Umbilical cord (tissue), 2 donors: ENCODE measurements around the gene PYDC2. TPM values are rescaled to one million over a fixed set of nuclear protein-coding genes. Genes with fewer than 3 reads are reported as not detected.

Source experiments
- DNase-seq: peaks from one replicate; pipeline ENCODE4 v3.0.0-alpha.2; 2015; ENCODE audit warnings: low spot score
- total RNA-seq: library from RNA; depleted of rRNA; stranded (reverse); fragments of >200 nt; gene quantifications from one replicate; pipeline ENCODE4 v1.2.3, GENCODE V29; 2014; ENCODE audit warnings: low replicate concordance; ENCODE audit not compliant: insufficient read depth

Gene PYDC2
- not detected for total RNA-seq

DNA sequence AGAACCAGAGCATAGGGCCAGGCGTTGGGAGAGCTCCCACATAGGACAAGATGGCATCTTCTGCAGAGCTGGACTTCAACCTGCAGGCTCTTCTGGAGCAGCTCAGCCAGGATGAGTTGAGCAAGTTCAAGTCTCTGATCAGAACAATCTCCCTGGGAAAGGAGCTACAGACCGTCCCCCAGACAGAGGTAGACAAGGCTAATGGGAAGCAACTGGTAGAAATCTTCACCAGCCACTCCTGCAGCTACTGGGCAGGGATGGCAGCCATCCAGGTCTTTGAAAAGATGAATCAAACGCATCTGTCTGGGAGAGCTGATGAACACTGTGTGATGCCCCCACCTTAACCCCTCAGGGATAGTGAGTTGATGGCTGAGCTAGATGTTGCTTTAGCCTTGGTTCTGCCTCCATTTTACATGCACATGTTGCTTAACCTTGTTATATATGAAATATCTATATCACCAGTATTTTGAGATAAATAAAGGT is at the start of gene PYDC2:
Gene PYDC2 (plus strand): TSS at position 51 of the 483 bp plus-strand sequence. CDS start 0 bp downstream, at position 51.
- DNase-seq = no peak

DNA sequence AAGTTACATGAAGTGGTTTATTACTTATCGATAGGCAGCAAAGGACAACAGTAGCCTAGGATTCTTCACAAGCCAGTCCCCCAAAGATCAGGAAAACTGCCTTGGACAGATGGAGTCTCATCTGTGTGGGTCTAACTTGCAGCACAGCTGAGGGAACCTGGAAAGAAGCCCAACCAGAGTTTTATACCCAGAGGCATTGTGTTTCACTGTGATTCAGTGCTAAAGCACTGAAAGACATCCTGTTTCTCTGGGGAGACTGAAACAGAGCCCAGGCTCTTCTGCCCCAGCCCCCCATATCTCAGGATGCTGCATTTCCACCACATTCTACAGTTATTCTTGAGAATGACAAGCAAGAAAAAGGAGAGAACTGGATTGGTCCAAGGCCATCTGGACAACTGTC is 48.2 kb upstream of the PYDC2 start:
- no peak for DNase-seq

DNA sequence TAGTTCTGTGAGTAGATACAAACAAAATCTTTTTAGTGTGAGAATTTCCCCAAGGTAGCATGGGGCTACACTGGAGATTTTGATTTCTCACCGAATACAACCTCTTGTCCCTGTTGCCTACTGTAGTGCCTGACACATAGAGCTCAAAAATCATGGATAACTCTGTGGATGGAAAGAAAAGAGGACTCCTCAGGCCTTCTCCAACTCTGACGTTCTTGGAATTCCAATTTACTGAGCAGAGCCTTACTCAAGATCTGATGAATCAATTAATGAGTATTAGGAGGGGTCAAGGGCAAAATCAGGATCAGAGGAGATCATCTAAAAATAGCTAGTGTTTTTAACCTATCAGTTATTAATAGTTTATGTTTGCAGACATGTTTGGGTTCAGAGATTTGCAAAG is 46.7 kb upstream of the PYDC2 start:
- no peak for DNase-seq

DNA sequence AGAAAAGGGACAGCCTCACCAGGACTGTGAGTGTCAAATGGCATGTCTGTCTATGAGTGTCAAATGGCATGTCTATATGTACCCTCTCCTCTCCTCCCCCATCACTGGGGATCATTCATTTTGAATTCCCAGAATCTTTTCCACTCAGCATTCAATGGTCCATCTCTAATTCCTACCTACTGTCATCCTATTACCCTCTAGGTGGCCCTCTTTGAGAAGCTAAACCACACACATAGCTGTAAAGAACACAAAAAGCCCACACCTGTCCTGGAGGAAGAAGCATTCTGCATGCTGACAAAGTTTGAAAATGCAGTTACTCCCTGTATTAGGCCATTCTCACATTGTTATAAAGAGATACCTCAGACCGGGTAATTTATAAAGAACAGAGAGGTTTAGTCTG is 46.2 kb upstream of the PYDC2 start:
- no peak for DNase-seq

DNA sequence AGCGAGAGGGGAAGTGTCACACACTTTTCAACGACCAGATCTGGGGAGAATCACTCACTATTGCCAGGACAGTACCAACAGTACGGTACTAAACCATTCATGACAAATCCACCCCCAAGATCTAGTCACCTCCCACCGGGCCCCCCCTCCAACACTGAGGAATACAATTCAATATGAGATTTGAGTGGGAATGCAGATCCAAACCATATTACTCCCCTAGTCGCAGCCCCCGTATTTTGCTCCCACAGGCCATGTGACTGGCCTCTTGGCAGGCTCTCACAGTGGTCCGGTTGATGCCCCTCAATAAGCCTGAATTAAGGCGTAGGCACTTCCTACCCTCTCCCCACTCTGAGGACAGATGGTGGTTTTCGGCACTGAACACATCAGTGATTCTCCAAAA is 45.4 kb upstream of the PYDC2 start:
- no peak for DNase-seq

DNA sequence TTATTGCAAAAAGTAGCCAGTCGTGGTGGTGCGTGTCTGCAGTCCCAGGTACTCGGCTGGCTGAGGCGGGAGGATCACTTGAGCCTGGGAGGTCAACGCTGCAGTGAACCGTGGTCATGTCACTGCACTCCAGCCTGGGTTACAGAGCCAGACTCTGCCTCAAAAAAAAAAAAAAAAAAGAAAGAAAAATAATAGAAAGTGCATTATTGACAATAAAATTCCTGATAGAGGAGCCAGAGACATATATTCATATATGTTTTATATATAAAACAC is 43.6 kb upstream of the PYDC2 start:
- no peak for DNase-seq

DNA sequence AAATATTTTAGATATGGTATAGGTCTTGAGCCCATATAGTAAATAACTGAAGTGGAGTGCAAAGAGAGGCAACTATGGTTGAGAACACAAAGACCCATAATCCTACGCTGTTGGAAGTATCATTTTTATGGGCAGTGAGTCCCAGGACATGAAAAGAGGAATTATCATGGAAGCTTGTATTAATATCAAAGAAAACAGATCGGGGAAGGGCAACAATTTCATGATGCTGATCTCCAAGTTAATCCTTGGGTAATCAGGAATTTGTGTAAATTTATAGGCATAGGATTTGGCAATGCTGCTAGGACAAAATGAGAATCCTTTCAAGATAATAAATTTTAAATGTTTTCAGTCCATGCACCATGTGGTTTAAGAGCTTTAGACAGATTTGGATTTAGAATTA is 40.2 kb upstream of the PYDC2 start:
- DNase-seq = peak; percentile 91

DNA sequence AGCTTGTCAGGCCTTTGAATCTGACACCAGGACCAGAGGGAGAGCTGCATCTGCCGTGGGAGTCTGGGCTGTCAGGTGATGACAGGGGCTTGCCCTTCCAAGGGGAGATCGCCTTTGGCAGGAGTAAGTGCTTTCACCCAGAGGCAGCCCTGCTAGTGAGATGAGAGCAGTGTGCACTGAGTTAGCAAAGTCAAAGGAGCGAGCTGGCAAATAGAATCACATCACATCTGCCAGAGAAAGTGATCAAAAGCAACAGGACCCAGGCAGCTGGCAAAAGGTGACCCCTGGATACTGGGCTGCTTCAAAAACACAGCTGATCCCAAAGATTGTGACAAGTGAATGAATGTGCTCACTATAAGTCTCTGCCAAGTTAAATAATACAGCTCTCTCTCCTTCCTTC is 36.1 kb upstream of the PYDC2 start:
- DNase-seq = no peak

DNA sequence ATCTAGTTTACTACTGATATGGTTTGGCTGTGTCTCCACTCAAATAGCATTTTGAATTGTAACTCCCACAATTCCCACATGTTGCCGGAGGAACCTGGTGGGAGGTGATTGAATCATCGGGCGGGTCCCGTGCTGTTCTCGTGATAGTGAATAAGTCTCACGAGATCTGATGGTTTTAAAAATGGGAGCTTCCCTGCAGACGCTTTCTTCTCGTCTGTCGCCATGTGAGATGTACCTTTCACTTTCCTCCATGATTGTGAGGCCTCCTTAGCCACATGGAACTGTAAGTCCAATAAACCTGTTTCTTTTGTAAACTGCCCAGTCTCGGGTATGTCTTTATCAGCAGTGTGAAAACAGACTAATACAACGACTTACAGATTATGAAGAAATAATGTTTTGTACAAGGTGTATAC is 35.6 kb upstream of the PYDC2 start:
- DNase-seq = no peak

DNA sequence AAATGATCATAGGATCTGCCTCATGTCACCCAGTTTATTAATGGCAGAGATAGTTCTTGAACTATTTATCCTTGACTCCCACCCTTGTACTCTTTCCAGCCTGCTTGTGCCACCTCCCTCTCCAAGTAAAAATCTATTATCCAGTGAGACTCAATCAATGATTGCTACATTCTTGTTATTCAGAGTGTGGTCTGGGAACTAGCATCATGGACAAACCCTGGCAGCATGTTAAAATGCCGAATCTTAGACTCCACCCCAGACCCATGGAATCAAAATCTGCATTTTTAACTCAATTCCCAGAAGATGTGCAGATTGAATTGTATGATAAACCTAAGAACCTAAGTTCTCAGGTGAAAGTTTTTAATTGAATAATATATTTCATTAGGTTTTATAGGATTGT is 34.7 kb upstream of the PYDC2 start:
- no peak for DNase-seq

DNA sequence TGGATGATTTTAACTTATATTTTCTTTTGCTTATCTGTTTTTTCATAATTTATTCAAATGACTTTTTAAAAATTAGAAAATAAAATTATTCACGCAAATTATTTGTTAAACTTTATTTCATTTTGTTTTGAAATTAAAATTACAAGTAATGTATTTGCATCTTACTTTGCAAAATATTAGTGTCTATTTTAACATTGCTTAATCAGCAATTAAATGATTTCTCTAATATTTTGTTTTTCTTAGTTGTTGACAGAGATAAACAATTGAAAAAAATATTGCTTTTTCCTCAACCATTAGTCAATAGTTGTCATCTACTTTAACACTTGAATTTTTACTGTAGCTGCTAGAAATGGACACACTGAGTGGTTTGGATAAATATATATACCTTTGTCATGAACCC is 32.8 kb upstream of the PYDC2 start:
- no peak for DNase-seq

DNA sequence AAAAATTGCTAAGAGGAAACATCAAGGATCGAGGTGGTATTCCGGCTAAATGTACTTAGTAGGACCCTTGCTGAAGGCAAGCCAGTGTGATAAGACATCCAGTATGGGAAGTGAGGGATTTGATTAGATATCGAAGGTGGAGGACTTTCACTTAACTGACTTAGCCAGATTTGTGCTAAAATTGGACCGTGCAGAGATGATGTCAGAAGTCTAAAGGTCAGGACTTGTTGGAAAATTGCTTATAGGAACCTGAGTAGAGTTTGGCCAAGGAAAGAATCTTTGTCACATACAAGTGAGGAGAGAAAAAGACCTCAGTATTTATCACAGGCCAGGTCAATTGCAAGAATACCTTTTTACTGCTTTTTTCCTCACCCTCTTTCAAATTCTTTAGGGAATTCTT is 30.9 kb upstream of the PYDC2 start:
- no peak for DNase-seq

DNA sequence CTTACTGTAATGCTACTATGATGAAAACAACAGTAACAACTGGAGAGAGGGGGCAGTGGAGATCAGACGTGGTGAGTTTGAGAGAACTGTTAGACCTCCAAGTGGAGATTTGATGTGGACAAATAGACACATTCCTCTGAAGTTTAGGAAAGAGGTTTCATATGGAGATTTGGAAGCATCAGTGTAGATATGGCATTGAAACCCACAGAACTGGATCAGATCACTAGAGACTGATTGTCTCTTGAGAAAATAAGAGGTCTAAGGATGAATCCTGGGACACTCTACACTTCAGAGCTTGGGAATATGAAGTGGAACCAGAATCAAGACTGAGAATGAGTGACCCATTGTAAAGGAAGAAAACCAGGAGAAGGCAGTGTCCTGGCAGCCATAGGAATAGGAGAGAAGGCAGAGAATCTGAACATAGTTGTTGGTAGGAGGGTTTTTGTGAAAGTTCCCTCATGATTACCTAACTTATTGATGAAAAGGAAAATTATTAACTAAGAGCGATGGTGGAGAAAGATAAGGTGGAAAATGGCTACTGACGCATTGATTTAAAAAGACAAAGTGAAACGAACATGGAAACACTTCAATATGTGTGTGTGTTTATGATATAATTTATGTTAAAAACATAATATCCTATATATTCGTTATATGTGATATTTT is 29.7 kb upstream of the PYDC2 start:
- DNase-seq = no peak

DNA sequence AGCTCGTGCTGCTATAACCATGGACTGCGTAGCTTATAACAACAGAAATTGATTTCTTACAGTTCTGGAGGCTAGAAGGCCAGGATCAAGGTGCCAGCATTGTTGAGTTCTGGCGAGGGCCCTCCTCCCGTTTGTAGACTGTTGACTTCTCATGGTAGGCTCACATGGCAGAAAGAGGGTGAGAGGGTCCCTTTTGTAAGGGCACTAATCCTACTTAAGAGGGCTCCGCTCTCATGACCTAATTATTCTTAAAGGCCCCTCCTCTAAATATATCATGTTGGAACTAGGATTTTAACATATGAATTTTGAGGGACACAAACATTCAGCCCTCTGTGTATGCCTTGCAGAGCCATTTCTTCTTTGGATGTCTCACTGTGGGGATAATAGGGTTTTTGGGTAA is 28.8 kb upstream of the PYDC2 start:
- no peak for DNase-seq

DNA sequence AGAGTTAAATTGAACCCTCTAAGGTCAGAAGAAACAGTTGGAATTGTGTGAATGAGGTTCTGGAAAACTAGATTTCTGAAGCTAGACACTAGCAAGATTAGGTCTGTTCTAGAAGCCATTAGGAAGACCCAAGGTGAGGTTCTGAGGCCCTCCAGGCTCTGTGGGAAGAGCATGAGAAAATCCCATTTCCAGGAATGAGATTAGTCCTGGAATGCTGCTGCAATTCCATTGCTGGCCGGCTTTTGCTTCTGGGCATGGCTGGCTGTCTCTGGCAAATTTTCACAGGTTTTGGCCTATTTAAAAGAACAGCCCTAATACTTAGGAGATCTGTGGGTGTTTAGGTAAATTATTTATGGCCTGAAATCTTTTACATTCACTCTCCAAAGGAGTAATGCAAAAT is 26.9 kb upstream of the PYDC2 start:
- DNase-seq = no peak

DNA sequence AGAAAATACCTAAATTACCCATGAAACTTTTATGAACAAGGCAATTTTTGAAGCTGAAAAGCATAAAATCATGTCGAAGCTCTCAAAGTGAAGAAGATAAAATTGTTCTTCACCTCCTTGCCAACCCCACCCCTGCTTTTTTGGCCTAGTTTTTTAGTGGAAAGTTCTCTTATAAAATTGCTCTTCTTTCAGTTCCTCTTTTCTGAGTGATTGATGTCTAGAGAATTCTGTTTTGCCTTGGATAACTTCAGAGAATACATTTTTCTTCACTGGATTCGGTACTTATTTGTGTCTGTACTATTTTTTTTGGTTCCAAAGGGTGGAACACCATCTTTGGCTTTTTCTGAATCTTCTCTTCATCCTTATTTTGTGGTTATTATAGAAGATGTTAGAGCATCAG is 25.0 kb upstream of the PYDC2 start:
- no peak for DNase-seq

DNA sequence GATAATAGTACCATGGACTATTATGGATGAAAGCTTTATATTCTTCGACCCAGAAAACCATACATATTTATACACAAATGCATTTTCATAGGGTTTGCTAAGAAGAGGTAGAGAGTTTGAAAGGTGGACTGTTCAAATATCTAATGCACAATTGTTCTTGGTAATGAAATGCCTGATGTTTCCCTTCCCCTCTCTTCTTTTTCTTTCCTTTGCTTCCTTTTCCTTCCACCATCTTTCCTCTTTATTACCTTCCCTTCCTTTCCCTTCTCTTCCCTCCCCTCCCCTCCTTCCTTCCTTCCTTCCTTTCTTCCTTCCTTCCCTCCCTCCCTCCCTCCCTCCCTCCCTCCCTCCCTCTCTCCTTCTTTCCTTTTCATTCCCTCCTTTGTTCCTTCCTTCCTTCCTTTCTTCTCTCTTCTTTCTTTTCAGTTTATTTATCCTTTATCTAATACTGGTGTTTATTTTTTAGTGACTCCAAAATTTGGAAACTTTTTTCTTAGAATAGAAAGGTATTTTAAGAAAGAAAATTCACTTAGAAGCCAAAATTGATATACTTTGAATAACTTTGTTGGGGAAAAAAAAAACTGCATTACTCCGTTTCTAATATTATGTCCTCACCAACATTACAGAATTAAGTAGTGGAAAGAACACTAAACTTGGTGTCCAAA is 22.7 kb upstream of the PYDC2 start:
- no peak for DNase-seq

DNA sequence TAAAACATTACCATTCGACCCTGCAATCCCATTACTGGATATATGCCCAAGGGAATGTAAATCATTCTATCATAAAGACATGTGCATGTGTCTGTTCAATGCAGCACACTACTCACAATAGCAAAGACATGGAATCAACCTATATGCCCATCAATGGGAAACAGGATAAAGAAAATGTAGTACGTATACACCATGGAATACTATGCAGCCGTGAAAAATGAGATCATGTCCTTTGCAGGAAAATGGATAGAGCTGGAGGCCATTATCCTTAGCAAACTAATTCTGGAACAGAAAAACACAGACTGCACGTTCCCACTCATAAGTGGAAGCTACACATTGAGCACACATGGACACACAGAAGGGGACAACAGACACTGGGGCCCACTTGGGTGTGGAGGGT is 20.4 kb upstream of the PYDC2 start:
- no peak for DNase-seq

DNA sequence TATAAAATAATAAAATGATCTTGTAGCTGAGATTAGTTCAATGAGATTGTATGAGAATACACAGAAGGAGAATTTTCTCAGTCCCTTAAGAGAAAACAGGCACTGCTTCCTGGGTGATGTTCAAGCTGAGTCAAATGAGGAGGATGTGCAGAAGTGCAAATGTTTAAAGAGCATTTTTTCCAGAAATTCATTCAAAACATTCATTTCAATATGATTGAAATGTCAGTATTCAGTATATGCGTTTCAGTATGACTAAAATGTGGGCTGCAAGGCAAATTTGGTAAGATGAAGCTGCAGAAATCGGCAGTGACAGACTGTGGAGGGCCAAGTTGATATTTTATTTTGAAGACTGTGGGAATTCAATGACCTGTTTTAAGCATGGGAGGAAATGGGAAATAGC is 19.3 kb upstream of the PYDC2 start:
- no peak for DNase-seq

DNA sequence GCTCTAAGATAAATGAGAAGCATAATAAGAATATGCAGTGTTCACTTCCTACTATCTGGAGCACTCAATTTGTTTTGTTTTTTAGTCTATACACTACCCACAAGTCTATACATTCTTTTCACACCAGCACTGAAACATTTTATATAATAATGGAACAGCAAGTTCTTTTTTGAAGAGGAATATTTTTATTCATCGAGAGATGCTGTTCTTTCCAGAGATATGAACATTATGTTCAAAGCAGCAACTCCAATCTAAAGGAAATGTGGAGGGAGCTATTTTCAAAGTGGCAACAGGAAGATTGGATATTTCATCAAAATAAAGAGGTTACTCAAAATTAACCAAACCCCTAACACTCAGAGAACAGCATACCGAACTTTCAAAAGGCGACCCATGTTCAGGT is 16.4 kb upstream of the PYDC2 start:
- DNase-seq = no peak

DNA sequence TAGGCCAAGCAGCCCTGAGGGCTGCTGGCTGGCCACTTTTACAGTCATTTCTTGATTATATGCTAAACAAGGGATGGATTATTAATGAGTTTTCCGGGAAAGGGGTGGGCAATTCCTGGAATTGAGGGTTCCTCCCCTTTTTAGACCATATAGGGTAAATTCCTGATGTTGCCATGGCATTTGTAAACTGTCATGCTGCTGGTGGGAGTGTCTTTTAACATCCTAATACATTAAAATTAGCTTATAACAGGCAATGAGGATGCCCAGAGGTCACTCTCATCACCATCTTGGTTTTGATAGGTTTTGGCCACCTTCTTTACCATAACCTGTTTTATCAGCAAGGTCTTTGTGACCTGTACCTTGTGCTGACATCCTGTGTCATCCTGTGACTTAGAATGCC is 11.7 kb upstream of the PYDC2 start:
- DNase-seq = no peak

DNA sequence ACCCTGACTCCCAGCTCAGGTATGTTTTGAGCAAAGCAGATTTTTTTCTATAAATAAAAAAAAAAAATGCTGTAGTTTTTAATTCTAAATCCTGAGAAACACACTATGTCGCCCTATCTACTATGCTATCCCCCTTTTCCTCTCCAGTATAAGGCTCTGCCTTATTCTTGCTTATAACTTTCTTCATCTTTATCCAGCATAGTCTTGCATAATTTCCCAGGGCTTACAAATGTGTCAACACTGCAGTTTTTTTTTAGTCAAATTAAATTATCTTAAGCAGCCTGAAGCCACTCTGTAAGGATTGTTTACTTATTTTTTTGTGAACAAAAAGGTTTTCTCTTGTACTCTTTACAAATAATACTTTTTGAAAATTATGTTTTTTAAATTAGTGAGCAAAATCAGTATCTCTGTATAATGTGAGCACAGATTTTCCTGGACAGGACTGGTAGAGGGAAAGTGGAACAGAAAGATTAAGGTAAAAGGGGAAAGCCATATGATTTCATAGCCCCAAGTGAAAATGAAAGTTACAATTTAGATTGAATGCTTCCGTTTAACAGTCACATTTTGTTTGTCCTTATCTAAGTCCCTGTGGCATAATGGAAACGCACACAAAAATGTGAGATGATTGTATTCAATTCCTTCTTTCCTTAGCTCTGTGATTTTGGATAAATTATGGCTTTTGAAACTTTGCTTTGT is 5.6 kb upstream of the PYDC2 start:
- DNase-seq = peak; percentile 20

DNA sequence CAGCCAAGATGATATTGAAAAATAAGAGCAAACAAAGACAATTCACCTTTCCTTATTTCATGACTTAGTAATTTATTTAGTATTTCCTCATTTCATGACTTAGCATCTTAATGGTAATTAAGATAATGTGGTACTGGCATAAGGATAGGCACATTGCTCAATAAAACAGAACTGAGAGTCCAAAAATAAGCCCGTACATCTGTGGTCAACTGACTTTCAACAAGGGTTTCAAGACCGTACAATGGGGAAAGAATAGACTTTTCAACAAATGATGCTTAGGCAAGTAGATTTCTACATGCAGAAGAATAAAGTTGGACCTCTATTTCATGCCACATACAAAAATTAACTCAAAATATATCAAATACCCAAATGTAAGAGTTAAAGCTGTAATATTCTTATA is 603 bp upstream of the PYDC2 start:
- no peak for DNase-seq
